Upper lobe of right lung (tissue), 1 donor: ENCODE measurements around the gene ETFRF1. TPM values are rescaled to one million over a fixed set of nuclear protein-coding genes. Genes with fewer than 3 reads are reported as not detected.
A peak's percentile ranks its signal among the peaks of the same experiment; 100 is the strongest.

Experiments
- ATAC-seq: fragments of 200-7000 bp; cut with Tn5 transposase; one replicate; pipeline ENCODE4 v1.9.1; 2020; ENCODE audit warnings: mild to moderate bottlenecking, moderate library complexity
- DNase-seq: peaks from one replicate; pipeline ENCODE4 v3.0.0-alpha.2; 2020
- H3K27ac ChIP-seq: fragments of 200-600 bp; one replicate; pipeline ENCODE4 v1.8.0; 2022
- H3K27me3 ChIP-seq: fragments of 200-600 bp; one replicate; pipeline ENCODE4 v1.8.0; 2022; ENCODE audit warnings: mild to moderate bottlenecking
- H3K36me3 ChIP-seq: fragments of 200-600 bp; one replicate; pipeline ENCODE4 v1.8.0; 2022
- H3K4me1 ChIP-seq: fragments of 200-600 bp; one replicate; pipeline ENCODE4 v1.8.0; 2022
- H3K4me3 ChIP-seq: fragments of 200-600 bp; one replicate; pipeline ENCODE4 v1.8.0; 2022; ENCODE audit warnings: mild to moderate bottlenecking
- H3K9me3 ChIP-seq: fragments of 200-600 bp; one replicate; pipeline ENCODE4 v1.8.0; 2022
- intact Hi-C: fragments of 100-400 bp; cut with DNase I; formaldehyde crosslinking; loops from one replicate; pipeline ENCODE4 v1.11.0; 2022
- total RNA-seq: library from RNA; stranded (reverse); fragmentation: NEBNext Ultra II Directional; extraction: Animal tissue kit (Norgen Biotek cat#: 25700); gene quantifications from one replicate; pipeline ENCODE4 v1.2.1, GENCODE V29; 2021
- TF ChIP-seq, protein P1 (sequence below): fragments of 200-600 bp; IDR thresholded peaks from one replicate; pipeline ENCODE4 v1.8.0; 2022; ENCODE audit warnings: antibody characterized with exemption
- donor health status: DM: no; HTN: yes; CAD: no; lungs with severe emphysema.

Gene ETFRF1
- total RNA-seq, 1 donor from 2014 or later: 21.9 TPM

DNA sequence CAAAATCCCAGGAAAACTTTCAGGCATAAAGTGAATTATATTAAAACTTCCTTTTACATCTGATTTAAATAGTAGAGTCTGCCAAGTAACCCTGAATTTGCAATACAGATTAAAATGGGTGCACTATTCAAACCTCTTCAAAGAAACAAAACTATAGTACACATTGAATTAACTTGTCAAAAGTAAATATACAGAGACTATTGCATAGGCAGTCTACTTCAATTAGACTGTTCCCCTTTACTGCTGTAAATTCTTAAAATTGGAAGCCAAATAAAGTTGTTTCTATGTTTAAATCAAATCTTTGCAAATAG lies 48.6 kb downstream of the ETFRF1 start:
- TF ChIP-seq, protein P1, sequence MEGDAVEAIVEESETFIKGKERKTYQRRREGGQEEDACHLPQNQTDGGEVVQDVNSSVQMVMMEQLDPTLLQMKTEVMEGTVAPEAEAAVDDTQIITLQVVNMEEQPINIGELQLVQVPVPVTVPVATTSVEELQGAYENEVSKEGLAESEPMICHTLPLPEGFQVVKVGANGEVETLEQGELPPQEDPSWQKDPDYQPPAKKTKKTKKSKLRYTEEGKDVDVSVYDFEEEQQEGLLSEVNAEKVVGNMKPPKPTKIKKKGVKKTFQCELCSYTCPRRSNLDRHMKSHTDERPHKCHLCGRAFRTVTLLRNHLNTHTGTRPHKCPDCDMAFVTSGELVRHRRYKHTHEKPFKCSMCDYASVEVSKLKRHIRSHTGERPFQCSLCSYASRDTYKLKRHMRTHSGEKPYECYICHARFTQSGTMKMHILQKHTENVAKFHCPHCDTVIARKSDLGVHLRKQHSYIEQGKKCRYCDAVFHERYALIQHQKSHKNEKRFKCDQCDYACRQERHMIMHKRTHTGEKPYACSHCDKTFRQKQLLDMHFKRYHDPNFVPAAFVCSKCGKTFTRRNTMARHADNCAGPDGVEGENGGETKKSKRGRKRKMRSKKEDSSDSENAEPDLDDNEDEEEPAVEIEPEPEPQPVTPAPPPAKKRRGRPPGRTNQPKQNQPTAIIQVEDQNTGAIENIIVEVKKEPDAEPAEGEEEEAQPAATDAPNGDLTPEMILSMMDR: no peak
- no peaks in the 10 kb centered on the region for H3K9me3 ChIP-seq
- intact Hi-C loops: no loop called here
- H3K4me1 ChIP-seq: no peaks in the 10 kb centered on the region
- no peak for DNase-seq
- H3K27me3 ChIP-seq: no peaks in the 10 kb centered on the region
- peaks cover 18% of the 10 kb centered on the region for H3K36me3 ChIP-seq
- no peak overlapping the region for H3K4me3 ChIP-seq
- no peak overlapping the region for H3K27ac ChIP-seq
- no peak for ATAC-seq

GRCh38 chr12:25245491-25245890 lies 50.5 kb downstream of the ETFRF1 start:
- DNase-seq (no peak), ATAC-seq (no peak)
- no peak overlapping the region for H3K4me3 ChIP-seq
- no peak overlapping the region for H3K27ac ChIP-seq
- intact Hi-C loops: no loop called here
- TF ChIP-seq, protein P1: no peak
- H3K27me3 ChIP-seq: no peaks in the 10 kb centered on the region
- no peaks in the 10 kb centered on the region for H3K9me3 ChIP-seq
- H3K36me3 ChIP-seq: peaks cover 11% of the 10 kb centered on the region
- H3K4me1 ChIP-seq: no peaks in the 10 kb centered on the region

DNA sequence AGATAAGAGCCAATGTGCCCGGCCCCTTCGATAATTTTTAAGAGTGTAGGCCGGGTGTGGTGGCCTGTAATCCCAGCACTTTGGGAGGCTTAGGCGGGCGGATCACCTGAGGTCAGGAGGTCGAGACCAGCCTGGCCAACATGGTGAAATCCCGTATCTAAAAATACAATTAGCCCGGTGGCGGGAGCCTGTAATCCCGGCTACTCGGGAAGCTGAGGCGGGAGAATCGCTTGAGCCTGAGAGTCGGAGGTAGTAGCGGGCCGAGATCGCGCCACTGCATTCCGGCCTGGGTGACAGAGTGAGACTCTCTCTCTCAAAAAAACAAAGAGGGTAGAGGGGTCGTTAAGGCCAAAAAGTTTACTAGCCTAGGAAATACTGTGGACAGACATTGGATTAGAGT lies 53.1 kb downstream of the ETFRF1 start:
- H3K9me3 ChIP-seq: no peaks in the 10 kb centered on the region
- no peak overlapping the region for H3K27ac ChIP-seq
- TF ChIP-seq, protein P1: no peak
- DNase-seq (no peak), ATAC-seq (no peak)
- intact Hi-C loops: no loop called here
- H3K4me1 ChIP-seq: no peaks in the 10 kb centered on the region
- no peaks in the 10 kb centered on the region for H3K27me3 ChIP-seq
- H3K4me3 ChIP-seq: no peak overlapping the region
- H3K36me3 ChIP-seq: peaks cover 11% of the 10 kb centered on the region

DNA sequence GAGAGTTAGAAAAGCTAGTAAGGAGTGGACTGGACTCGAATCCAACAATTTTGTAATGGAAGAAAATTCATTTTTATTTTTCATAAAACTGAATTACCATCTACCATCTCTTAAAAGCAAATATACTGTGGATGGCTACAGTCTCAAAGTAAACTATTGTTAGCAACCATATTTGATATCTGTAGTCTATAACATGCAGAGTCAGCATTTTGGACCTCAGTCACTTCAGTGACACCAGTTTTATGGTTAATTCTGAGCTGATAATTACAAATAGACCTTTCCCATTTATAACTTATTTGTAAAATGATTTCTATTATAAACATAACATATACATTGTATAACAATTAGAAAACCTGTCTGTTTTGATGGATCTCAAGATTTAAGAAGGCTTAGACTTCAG lies 53.7 kb downstream of the ETFRF1 start:
- ATAC-seq (no peak), DNase-seq (no peak)
- no peak overlapping the region for H3K4me3 ChIP-seq
- no peaks in the 10 kb centered on the region for H3K9me3 ChIP-seq
- TF ChIP-seq, protein P1: no peak
- H3K36me3 ChIP-seq: peaks cover 6% of the 10 kb centered on the region
- no peak overlapping the region for H3K27ac ChIP-seq
- no peaks in the 10 kb centered on the region for H3K4me1 ChIP-seq
- intact Hi-C loops: no loop called here
- no peaks in the 10 kb centered on the region for H3K27me3 ChIP-seq

- H3K4me1 ChIP-seq: no peaks in the 10 kb centered on the region
- intact Hi-C loops: no loop called here
These were observed 55.1 kb downstream of the ETFRF1 start for GRCh38 chr12:25249931-25250738.

More at GRCh38 chr12:25249931-25250738, 55.1 kb downstream of the ETFRF1 start:
- H3K27me3 ChIP-seq: no peaks in the 10 kb centered on the region
- TF ChIP-seq, protein P1: no peak
- no peaks in the 10 kb centered on the region for H3K36me3 ChIP-seq
- peak; percentile 86 for DNase-seq
- H3K4me3 ChIP-seq: peak overlapping the region; percentile 85
- peak; percentile 57 for ATAC-seq
- H3K9me3 ChIP-seq: no peaks in the 10 kb centered on the region
- peak overlapping the region; percentile 93 for H3K27ac ChIP-seq
